Gastroesophageal sphincter (tissue), 4 donors: ENCODE data around the gene CD19. TPM values are rescaled to one million over a fixed set of nuclear protein-coding genes. Genes with fewer than 3 reads are reported as not detected.

Source experiments
- ATAC-seq: fragments of 150-250 bp; one replicate; pipeline ENCODE4 v1.9.1; 2016; ENCODE audit warnings: mild to moderate bottlenecking, moderate library complexity
- H3K27ac ChIP-seq, 4 donors: fragments of 200-600 bp; sonication (generic) in 3 of 4; 1 replicate in 3 of 4; 2 replicates in 1 of 4; pipeline ENCODE4 v1.5.1; 2016 to 2019
- H3K27me3 ChIP-seq: fragments of 200-600 bp; sonication (generic); one replicate; pipeline ENCODE4 v1.5.1; 2019
- H3K36me3 ChIP-seq, 2 donors: fragments of 200-600 bp; sonication (generic); one replicate each; pipeline ENCODE4 v1.5.1; 2019; ENCODE audit warnings: control low read depth in 1 of 2
- H3K4me1 ChIP-seq, 3 donors: fragments of 200-600 bp; sonication (generic); 1 replicate in 2 of 3; 2 replicates in 1 of 3; pipeline ENCODE4 v1.5.1; 2016 to 2019; ENCODE audit warnings: control low read depth in 2 of 3
- H3K4me3 ChIP-seq, 2 donors: fragments of 200-600 bp; sonication (generic); one replicate each; pipeline ENCODE4 v1.5.1; 2019; ENCODE audit warnings: mild to moderate bottlenecking in 1 of 2, moderate library complexity in 1 of 2
- H3K9me3 ChIP-seq, 3 donors: fragments of 200-600 bp; sonication (generic); one replicate each; pipeline ENCODE4 v1.5.1; 2017 to 2019; ENCODE audit warnings: control low read depth in 2 of 3
- EP300 ChIP-seq: sonication (generic); formaldehyde crosslinking; IDR thresholded peaks from one replicate; pipeline ENCODE4 v1.6.1; 2017; ENCODE audit warnings: antibody characterized with exemption, mild to moderate bottlenecking
- POLR2A ChIP-seq, 2 donors: fragments of 450-650 bp; IDR thresholded peaks; one replicate each; pipeline ENCODE4 v1.6.1; 2017; ENCODE audit warnings: antibody characterized with exemption in 2 of 2, mild to moderate bottlenecking in 2 of 2, moderate library complexity in 1 of 2
- POLR2AphosphoS5 ChIP-seq: sonication (generic); formaldehyde crosslinking; IDR thresholded peaks from one replicate; pipeline ENCODE4 v1.6.1; 2017; ENCODE audit warnings: antibody characterized with exemption
- WGBS, 2 donors: methylation state at CpG; one replicate each; pipeline ENCODE4 v1.1.5; 2018; ENCODE audit warnings: low coverage in 1 of 2; 5-methylcytosine and 5-hydroxymethylcytosine counted together
- total RNA-seq, 4 donors: library from RNA; depleted of rRNA; stranded (reverse); fragments of >200 nt; gene quantifications; one replicate each; pipeline ENCODE4 v1.1.0, GENCODE V29; 2016
- TF ChIP-seq, protein P1 (sequence below), 4 experiments: fragments of 200-600 bp in 2 of 4; fragments of 450-650 bp in 2 of 4; sonication (generic) in 1 of 4; IDR thresholded peaks; one replicate each; pipeline ENCODE4 v1.5.1; 2017 to 2019; ENCODE audit warnings: antibody characterized with exemption in 4 of 4, mild to moderate bottlenecking in 2 of 4, moderate library complexity in 2 of 4

The CD19 gene
- total RNA-seq, 4 donors from 2014 or later = not detected

GRCh38 chr16:28913946-28914724 lies 17.6 kb upstream of the CD19 start:
- WGBS, 2 donors = 91 to 100% methylated on average over 3 to 6 of the region's 29 CpGs
- H3K36me3 ChIP-seq = peaks cover 0 to 85% of the 10 kb centered on the region in 2 donors

GRCh38 chr16:28915181-28915580 lies 16.6 kb upstream of the CD19 start:
- no peaks in the 10 kb centered on the region for H3K4me1 ChIP-seq
- no peak overlapping the region for H3K27ac ChIP-seq
- peaks cover 0 to 89% of the 10 kb centered on the region in 2 donors for H3K36me3 ChIP-seq
- H3K4me3 ChIP-seq = no peak overlapping the region
- no peaks in the 10 kb centered on the region for H3K27me3 ChIP-seq
- ATAC-seq = no peak
- H3K9me3 ChIP-seq = no peaks in the 10 kb centered on the region
- TF ChIP-seq POLR2A (IDR thresholded peaks at IDR 0.05) (no peak), EP300 (no peak), POLR2AphosphoS5 (no peak)
- TF ChIP-seq, protein P1, sequence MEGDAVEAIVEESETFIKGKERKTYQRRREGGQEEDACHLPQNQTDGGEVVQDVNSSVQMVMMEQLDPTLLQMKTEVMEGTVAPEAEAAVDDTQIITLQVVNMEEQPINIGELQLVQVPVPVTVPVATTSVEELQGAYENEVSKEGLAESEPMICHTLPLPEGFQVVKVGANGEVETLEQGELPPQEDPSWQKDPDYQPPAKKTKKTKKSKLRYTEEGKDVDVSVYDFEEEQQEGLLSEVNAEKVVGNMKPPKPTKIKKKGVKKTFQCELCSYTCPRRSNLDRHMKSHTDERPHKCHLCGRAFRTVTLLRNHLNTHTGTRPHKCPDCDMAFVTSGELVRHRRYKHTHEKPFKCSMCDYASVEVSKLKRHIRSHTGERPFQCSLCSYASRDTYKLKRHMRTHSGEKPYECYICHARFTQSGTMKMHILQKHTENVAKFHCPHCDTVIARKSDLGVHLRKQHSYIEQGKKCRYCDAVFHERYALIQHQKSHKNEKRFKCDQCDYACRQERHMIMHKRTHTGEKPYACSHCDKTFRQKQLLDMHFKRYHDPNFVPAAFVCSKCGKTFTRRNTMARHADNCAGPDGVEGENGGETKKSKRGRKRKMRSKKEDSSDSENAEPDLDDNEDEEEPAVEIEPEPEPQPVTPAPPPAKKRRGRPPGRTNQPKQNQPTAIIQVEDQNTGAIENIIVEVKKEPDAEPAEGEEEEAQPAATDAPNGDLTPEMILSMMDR (IDR thresholded peaks at IDR 0.05) = no peak

More at GRCh38 chr16:28913946-28914724, 17.6 kb upstream of the CD19 start:
- no peak for ATAC-seq
- H3K9me3 ChIP-seq = no peaks in the 10 kb centered on the region
- TF ChIP-seq EP300 = no peak
- no peak for TF ChIP-seq POLR2AphosphoS5
- no peak for TF ChIP-seq POLR2A (IDR thresholded peaks at IDR 0.05)
- TF ChIP-seq, protein P1 (IDR thresholded peaks at IDR 0.05) = no peak
- H3K27ac ChIP-seq = no peak overlapping the region
- H3K27me3 ChIP-seq = no peaks in the 10 kb centered on the region
- no peaks in the 10 kb centered on the region for H3K4me1 ChIP-seq
- H3K4me3 ChIP-seq = no peak overlapping the region

DNA sequence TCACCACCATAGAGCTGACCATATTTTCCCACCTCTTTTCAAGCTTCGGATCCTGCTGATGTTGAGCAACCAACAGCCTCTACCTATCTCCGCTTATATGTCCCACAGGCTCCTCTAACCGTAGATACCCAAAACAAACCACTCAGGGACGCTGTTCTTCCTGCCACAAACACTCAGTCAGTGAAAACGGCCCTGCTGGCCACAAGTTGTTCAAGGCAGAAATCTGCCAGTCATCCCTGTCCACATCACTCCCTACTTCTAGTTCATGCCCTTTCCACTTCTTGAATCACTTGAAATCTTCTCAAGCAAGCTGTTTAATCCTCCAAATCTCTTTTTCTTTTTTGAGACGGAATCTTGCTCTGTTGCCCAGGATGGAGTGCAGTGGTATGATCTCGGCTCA lies 14.7 kb upstream of the CD19 start:
- Histone ChIP-seq H3K36me3 (peaks cover 0 to 82% of the 10 kb centered on the region in 2 donors), H3K27ac (no peak overlapping the region), H3K9me3 (no peaks in the 10 kb centered on the region), H3K27me3 (no peaks in the 10 kb centered on the region), H3K4me3 (no peak overlapping the region), H3K4me1 (no peaks in the 10 kb centered on the region)
- no peak for ATAC-seq
- 80 to 85% methylated on average over 6 to 7 of the region's 7 CpGs for WGBS, 2 donors
- no peak for TF ChIP-seq POLR2AphosphoS5
- TF ChIP-seq, protein P1 (IDR thresholded peaks at IDR 0.05) = no peak
- no peak for TF ChIP-seq EP300

GRCh38 chr16:28918698-28919097 lies 13.1 kb upstream of the CD19 start:
- Histone ChIP-seq H3K4me3 (no peak overlapping the region), H3K4me1 (peaks cover 0 to 2% (median 0%) of the 10 kb centered on the region in 3 donors), H3K9me3 (no peaks in the 10 kb centered on the region), H3K27ac (no peak overlapping the region), H3K36me3 (peaks cover 0 to 67% of the 10 kb centered on the region in 2 donors), H3K27me3 (no peaks in the 10 kb centered on the region)
- ATAC-seq = no peak
- TF ChIP-seq POLR2A (IDR thresholded peaks at IDR 0.05) (no peak), POLR2AphosphoS5 (no peak), EP300 (no peak)
- TF ChIP-seq, protein P1 (IDR thresholded peaks at IDR 0.05) = no peak
- 94 to 100% methylated on average over 1 to 3 of the region's 3 CpGs for WGBS, 2 donors

GRCh38 chr16:28923231-28923587 lies 8.6 kb upstream of the CD19 start:
- ATAC-seq = no peak
- Histone ChIP-seq H3K9me3 (no peaks in the 10 kb centered on the region), H3K4me3 (no peak overlapping the region), H3K27ac (no peak overlapping the region), H3K27me3 (no peaks in the 10 kb centered on the region), H3K36me3 (peaks cover 0 to 29% of the 10 kb centered on the region in 2 donors), H3K4me1 (peaks cover 0 to 20% (median 6%) of the 10 kb centered on the region in 3 donors)
- TF ChIP-seq POLR2AphosphoS5 (no peak), EP300 (no peak), POLR2A (IDR thresholded peaks at IDR 0.05) (no peak)
- TF ChIP-seq, protein P1 (IDR thresholded peaks at IDR 0.05) = no peak
- 88 to 100% methylated on average over 1 to 3 of the region's 3 CpGs for WGBS, 2 donors
